Nephron (organoid): ENCODE measurements around the gene LATS2.

Source experiments
- H3K27ac Mint-ChIP-seq, 3 experiments: 2 replicates each; pipeline ENCODE4 v1.8.0; 2020; ENCODE audit warnings: mixed read lengths in 3 of 3, mild to moderate bottlenecking in 2 of 3, moderate library complexity in 1 of 3
- H3K27me3 Mint-ChIP-seq: 2 replicates; pipeline ENCODE4 v1.8.0; 2021; ENCODE audit warnings: low read depth, mild to moderate bottlenecking, moderate library complexity, mixed read lengths
- H3K36me3 Mint-ChIP-seq: 2 replicates; pipeline ENCODE4 v1.8.0; 2020; ENCODE audit warnings: low read depth, mixed read lengths
- H3K4me1 Mint-ChIP-seq: 2 replicates; pipeline ENCODE4 v1.8.0; 2020; ENCODE audit warnings: mixed read lengths
- H3K4me3 Mint-ChIP-seq, 3 experiments: 2 replicates each; pipeline ENCODE4 v1.8.0; 2020; ENCODE audit warnings: mild to moderate bottlenecking in 3 of 3, mixed read lengths in 3 of 3, moderate library complexity in 2 of 3
- H3K9me3 Mint-ChIP-seq: 2 replicates; pipeline ENCODE4 v1.8.0; 2020; ENCODE audit warnings: mixed read lengths
- TF ChIP-seq, protein P1 (sequence below), 3 experiments: fragments of 200-600 bp; sonication (generic); IDR thresholded peaks; one replicate each; pipeline ENCODE4 v1.5.0; 2021; ENCODE audit warnings: antibody characterized with exemption in 3 of 3; ENCODE audit not compliant: unreplicated experiment in 3 of 3

LATS2 gene

DNA sequence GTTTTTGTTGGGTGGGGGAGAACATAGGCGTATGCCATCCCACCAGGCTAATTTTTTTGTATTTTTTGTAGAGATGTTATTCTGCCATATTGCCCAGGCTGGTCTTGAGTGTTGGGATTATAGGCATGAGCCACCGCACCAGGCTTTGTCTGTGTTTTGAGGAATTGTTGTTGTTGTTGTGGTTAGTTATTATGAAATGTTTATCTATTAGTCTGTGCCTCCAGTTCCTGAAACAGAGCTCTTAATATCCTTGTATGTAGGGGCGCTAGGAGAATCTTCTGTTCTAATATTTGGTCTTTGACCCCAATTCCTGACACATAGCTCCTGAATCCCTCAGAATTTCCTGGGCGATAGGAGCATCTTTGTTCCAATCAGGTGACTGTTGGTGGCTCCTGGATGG lies 5.6 kb upstream of the LATS2 start:
- H3K4me3 Mint-ChIP-seq = no peak overlapping the region
- no peaks in the 10 kb centered on the region for H3K36me3 Mint-ChIP-seq
- no peak overlapping the region for H3K27ac Mint-ChIP-seq
- H3K4me1 Mint-ChIP-seq = peaks cover 5% of the 10 kb centered on the region
- peaks cover 6% of the 10 kb centered on the region for H3K27me3 Mint-ChIP-seq
- no peaks in the 10 kb centered on the region for H3K9me3 Mint-ChIP-seq
- TF ChIP-seq, protein P1, sequence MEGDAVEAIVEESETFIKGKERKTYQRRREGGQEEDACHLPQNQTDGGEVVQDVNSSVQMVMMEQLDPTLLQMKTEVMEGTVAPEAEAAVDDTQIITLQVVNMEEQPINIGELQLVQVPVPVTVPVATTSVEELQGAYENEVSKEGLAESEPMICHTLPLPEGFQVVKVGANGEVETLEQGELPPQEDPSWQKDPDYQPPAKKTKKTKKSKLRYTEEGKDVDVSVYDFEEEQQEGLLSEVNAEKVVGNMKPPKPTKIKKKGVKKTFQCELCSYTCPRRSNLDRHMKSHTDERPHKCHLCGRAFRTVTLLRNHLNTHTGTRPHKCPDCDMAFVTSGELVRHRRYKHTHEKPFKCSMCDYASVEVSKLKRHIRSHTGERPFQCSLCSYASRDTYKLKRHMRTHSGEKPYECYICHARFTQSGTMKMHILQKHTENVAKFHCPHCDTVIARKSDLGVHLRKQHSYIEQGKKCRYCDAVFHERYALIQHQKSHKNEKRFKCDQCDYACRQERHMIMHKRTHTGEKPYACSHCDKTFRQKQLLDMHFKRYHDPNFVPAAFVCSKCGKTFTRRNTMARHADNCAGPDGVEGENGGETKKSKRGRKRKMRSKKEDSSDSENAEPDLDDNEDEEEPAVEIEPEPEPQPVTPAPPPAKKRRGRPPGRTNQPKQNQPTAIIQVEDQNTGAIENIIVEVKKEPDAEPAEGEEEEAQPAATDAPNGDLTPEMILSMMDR (IDR thresholded peaks at IDR 0.05; ENCODE audit: unreplicated experiment in 3 of 3) = no peak

DNA sequence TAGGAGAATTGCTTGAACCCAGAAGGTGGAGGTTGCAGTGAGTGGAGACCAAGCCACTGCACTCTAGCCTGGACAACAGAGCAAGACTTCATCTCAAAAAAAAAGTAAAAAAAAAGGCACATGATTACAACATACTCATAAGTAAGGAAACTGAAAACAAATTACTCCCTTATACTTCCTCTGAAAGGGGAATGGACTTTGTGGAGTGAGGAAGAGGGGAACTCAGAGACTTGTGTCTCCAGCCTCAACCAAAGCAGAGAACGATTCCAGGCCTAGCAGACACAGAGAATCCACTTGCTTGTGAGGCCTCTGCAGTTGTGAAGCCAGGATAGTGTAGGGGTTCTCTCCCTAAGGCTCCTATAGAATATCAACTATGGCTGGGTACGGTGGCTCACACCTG lies 4.3 kb upstream of the LATS2 start:
- no peaks in the 10 kb centered on the region for H3K9me3 Mint-ChIP-seq
- no peak overlapping the region for H3K4me3 Mint-ChIP-seq
- H3K27me3 Mint-ChIP-seq = peaks cover 6% of the 10 kb centered on the region
- no peaks in the 10 kb centered on the region for H3K36me3 Mint-ChIP-seq
- no peaks in the 10 kb centered on the region for H3K4me1 Mint-ChIP-seq
- TF ChIP-seq, protein P1 (IDR thresholded peaks at IDR 0.05; ENCODE audit: unreplicated experiment in 3 of 3) = no peak
- no peak overlapping the region for H3K27ac Mint-ChIP-seq

DNA sequence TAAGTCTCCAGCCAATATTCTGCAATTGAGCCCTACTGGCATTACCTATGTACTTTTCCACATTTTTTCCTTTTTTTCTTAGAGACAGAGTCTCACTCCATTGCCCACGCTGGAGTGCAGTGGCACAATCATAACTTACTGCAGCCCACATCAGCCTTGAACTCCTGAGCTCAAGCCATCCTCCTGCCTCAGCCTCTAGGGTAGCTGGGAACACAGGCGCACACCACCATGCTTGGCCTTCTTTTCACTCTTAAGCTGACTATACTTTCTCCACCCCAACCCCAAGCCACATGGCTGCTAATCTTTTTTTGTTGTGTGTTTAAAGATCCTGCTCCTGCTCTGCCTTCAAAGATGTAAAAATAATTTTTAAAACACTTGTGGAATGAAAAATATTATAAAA lies 1.6 kb upstream of the LATS2 start:
- H3K9me3 Mint-ChIP-seq = no peaks in the 10 kb centered on the region
- H3K4me1 Mint-ChIP-seq = peaks cover 8% of the 10 kb centered on the region
- H3K27me3 Mint-ChIP-seq = peaks cover 6% of the 10 kb centered on the region
- peak overlapping the region; percentile 68 to 77 (median 75) for H3K4me3 Mint-ChIP-seq
- TF ChIP-seq, protein P1 (IDR thresholded peaks at IDR 0.05; ENCODE audit: unreplicated experiment in 3 of 3) = no peak
- H3K27ac Mint-ChIP-seq = peak overlapping the region in 1 of 3 experiments; percentile 85
- no peaks in the 10 kb centered on the region for H3K36me3 Mint-ChIP-seq

DNA sequence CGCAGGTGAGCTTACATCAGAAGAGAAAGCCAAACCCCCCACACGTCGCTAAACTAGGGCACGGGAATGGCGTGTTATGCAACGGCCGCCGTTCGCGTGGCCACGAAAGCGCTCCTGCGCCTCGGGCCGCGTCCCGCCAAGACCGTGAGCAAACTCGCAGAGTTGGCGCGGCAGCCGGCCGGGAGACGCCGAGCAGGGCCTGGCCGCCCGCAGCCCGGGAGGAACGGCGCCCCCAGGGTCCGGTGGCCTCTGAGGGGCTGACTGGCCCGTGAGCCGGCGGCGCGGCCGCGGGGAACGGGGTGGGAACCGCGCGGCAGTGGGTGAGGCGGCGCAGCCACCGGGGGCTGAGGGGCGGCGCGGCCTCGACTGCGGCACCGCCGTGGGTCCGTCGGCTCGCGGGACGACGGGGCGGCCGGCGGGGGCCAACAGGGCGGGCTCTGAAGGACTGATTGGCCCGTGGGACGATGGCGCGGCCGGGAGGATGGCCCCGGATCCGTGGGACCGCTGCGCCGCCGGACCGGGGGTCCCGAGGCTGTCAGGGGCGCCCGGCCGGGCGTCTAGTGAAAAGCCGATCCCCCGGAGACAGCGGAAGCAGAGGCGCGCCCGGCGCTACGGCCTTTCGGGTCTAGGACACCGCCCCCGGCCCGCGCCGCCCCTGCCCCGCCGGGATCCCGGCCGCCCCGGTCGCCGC lies 903 bp downstream of the LATS2 start:
- TF ChIP-seq, protein P1 (IDR thresholded peaks at IDR 0.05; ENCODE audit: unreplicated experiment in 3 of 3) = no peak
- H3K27me3 Mint-ChIP-seq = peaks cover 6% of the 10 kb centered on the region
- peak overlapping the region; percentile 83 to 91 (median 83) for H3K4me3 Mint-ChIP-seq
- peak overlapping the region in 2 of 3 experiments; percentile 82 to 91 for H3K27ac Mint-ChIP-seq
- H3K4me1 Mint-ChIP-seq = peaks cover 24% of the 10 kb centered on the region
- H3K9me3 Mint-ChIP-seq = no peaks in the 10 kb centered on the region
- no peaks in the 10 kb centered on the region for H3K36me3 Mint-ChIP-seq

DNA sequence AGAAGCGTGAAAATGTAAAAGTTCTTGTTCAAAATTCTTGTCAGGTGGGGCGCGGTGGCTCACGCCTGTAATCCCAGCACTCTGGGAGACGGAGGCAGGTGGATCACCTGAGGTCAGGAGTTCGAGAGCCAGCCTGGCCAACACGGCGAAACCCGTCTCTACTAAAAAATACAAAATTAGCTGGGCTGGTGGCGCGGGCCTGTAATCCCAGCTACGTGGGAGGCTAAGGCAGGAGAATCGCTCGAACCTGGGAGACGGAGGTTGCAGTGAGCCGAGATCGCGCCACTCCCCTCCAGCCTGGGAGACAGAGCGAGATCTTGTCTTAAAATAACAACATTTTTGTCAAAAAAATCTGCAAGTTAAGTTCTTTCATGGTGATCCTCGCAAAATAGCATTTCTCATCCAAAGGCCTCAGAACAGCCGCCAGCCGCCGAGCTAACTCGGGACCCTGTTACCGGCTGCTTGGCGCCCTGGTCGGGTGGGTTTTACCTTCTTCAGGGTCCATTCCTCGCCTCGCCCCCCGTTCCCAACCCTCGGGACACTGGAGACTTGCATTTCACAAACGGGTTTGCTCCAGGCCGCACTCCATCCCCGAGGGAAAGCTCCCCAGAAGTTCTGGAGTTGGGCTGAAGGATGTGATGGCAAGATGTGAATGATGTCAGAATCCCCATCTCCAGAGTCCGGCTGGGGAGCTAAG lies 1.6 kb downstream of the LATS2 start:
- TF ChIP-seq, protein P1 (IDR thresholded peaks at IDR 0.05; ENCODE audit: unreplicated experiment in 3 of 3) = no peak
- H3K27me3 Mint-ChIP-seq = peaks cover 6% of the 10 kb centered on the region
- H3K36me3 Mint-ChIP-seq = no peaks in the 10 kb centered on the region
- H3K27ac Mint-ChIP-seq = peak overlapping the region in 2 of 3 experiments; percentile 82 to 91
- H3K4me1 Mint-ChIP-seq = peaks cover 31% of the 10 kb centered on the region
- no peaks in the 10 kb centered on the region for H3K9me3 Mint-ChIP-seq
- H3K4me3 Mint-ChIP-seq = peak overlapping the region; percentile 83 to 91 (median 83)
